Measurements from ENCODE around the gene CFAP73. TPM values are rescaled to one million over a fixed set of nuclear protein-coding genes. Genes with fewer than 3 reads are reported as not detected.
A peak's percentile ranks its signal among the peaks of the same experiment; 100 is the strongest.

CFAP73 gene
- total and polyA plus RNA-seq, 2 experiments from 2014 or later = 0.50 to 0.59 TPM

GRCh38 chr12:113174461-113175384, 25.2 kb downstream of the CFAP73 start:
- no peak overlapping the region for H3K4me3 ChIP-seq
- Mint-ChIP-seq H3K9me3 (no peaks in the 10 kb centered on the region), H3K36me3 (ENCODE audit: low read depth) (peaks cover 91% of the 10 kb centered on the region), H3K27ac (peak overlapping the region; percentile 90; the same call in 1 of the 2 replicates), H3K4me3 (no peak overlapping the region), H3K4me1 (no peaks in the 10 kb centered on the region), H3K27me3 (ENCODE audit: insufficient read depth, low read depth, poor library complexity) (peaks cover 14% of the 10 kb centered on the region)
- no peaks in the 10 kb centered on the region for H3K4me1 ChIP-seq (ENCODE audit: insufficient read depth)
- TF ChIP-seq, protein P1, sequence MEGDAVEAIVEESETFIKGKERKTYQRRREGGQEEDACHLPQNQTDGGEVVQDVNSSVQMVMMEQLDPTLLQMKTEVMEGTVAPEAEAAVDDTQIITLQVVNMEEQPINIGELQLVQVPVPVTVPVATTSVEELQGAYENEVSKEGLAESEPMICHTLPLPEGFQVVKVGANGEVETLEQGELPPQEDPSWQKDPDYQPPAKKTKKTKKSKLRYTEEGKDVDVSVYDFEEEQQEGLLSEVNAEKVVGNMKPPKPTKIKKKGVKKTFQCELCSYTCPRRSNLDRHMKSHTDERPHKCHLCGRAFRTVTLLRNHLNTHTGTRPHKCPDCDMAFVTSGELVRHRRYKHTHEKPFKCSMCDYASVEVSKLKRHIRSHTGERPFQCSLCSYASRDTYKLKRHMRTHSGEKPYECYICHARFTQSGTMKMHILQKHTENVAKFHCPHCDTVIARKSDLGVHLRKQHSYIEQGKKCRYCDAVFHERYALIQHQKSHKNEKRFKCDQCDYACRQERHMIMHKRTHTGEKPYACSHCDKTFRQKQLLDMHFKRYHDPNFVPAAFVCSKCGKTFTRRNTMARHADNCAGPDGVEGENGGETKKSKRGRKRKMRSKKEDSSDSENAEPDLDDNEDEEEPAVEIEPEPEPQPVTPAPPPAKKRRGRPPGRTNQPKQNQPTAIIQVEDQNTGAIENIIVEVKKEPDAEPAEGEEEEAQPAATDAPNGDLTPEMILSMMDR (conservative IDR thresholded peaks at IDR 0.05; ENCODE audit: low read depth in 2 of 2) = peak; percentile 94 to 96
- no peak for TF ChIP-seq POLR2AphosphoS5 (IDR thresholded peaks at IDR 0.05; ENCODE audit: low read depth)
- H3F3A ChIP-seq (replicated peaks; ENCODE audit: low read depth) = peaks cover 3% of the 10 kb centered on the region; the same call in 1 of the 2 replicates
- peak overlapping the region; percentile 59; the same call in 1 of the 2 replicates for H3K27ac ChIP-seq (ENCODE audit: low read depth)
- no peak overlapping the region for H2AFZ ChIP-seq
- no peaks in the 10 kb centered on the region; the same call in 1 of the 2 replicates for H3K79me2 ChIP-seq (replicated peaks; ENCODE audit: insufficient read depth)
- H4K20me1 ChIP-seq (replicated peaks; ENCODE audit: insufficient read depth) = peaks cover 9% of the 10 kb centered on the region; the same call in 1 of the 2 replicates
- H3K36me3 ChIP-seq (ENCODE audit: insufficient read depth) = peaks cover 64% of the 10 kb centered on the region
- no peak overlapping the region for H3K4me2 ChIP-seq
- H3K27me3 ChIP-seq (ENCODE audit: insufficient read depth) = no peaks in the 10 kb centered on the region
- peak; percentile 96 for ATAC-seq
- DNase-seq (ENCODE audit: low spot score) = peak; percentile 78
- no peaks in the 10 kb centered on the region for H3K9me2 ChIP-seq (ENCODE audit: insufficient read depth)

DNA sequence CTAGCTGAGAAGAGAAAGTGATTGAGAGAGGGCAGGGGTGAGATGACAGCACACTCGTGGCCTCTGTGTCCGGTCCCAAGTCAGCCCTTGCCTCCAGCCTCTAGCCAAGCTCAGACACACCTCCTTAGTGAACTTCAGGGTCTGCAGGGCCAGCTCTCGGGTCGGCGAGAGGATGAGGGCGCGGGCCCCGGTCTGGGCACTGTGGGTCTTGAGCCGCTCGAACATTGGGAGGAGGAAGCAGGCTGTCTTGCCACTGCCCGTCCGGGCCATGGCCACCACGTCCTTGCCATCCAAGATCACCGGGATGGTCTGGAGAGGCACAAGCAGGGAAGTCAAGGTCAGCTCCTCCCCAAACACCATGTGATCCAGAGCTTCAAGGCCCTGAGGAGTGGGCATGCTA, 29.5 kb downstream of the CFAP73 start:
- H3K9me2 ChIP-seq (ENCODE audit: insufficient read depth) = no peaks in the 10 kb centered on the region
- no peak overlapping the region for H3K27ac Mint-ChIP-seq
- no peaks in the 10 kb centered on the region for H3K4me1 ChIP-seq (ENCODE audit: insufficient read depth)
- H3K27ac ChIP-seq (ENCODE audit: low read depth) = no peak overlapping the region
- H3K4me2 ChIP-seq = no peak overlapping the region
- peaks cover 9% of the 10 kb centered on the region for H3K27me3 Mint-ChIP-seq (ENCODE audit: insufficient read depth, low read depth, poor library complexity)
- peaks cover 68% of the 10 kb centered on the region for H3K36me3 Mint-ChIP-seq (ENCODE audit: low read depth)
- H3K79me2 ChIP-seq (replicated peaks; ENCODE audit: insufficient read depth) = peaks cover 28% of the 10 kb centered on the region
- peaks cover 3% of the 10 kb centered on the region; the same call in 1 of the 2 replicates for H3F3A ChIP-seq (replicated peaks; ENCODE audit: low read depth)
- H3K27me3 ChIP-seq (ENCODE audit: insufficient read depth) = no peaks in the 10 kb centered on the region
- no peak overlapping the region for H3K4me3 Mint-ChIP-seq
- peaks cover 25% of the 10 kb centered on the region for H3K36me3 ChIP-seq (ENCODE audit: insufficient read depth)
- H3K4me3 ChIP-seq = no peak overlapping the region
- H2AFZ ChIP-seq = no peak overlapping the region
- peaks cover 23% of the 10 kb centered on the region for H4K20me1 ChIP-seq (replicated peaks; ENCODE audit: insufficient read depth)
- H3K4me1 Mint-ChIP-seq = no peaks in the 10 kb centered on the region
- DNase-seq (ENCODE audit: low spot score) (no peak), ATAC-seq (no peak)
- H3K9me3 Mint-ChIP-seq = no peaks in the 10 kb centered on the region
- TF ChIP-seq, protein P1 (conservative IDR thresholded peaks at IDR 0.05; ENCODE audit: low read depth in 2 of 2) = no peak
- TF ChIP-seq EZH2 (IDR thresholded peaks at IDR 0.05; ENCODE audit: low read depth, unreplicated experiment) (no peak), NANOG (IDR thresholded peaks at IDR 0.05; ENCODE audit: borderline replicate concordance) (no peak), POLR2AphosphoS5 (IDR thresholded peaks at IDR 0.05; ENCODE audit: low read depth) (no peak), ZNF331 (CRISPR knock-in tag; IDR thresholded peaks at IDR 0.05; ENCODE audit: low read depth) (no peak), ZNF462 (CRISPR knock-in tag; IDR thresholded peaks at IDR 0.05) (no peak), CREB1 (CRISPR knock-in tag; IDR thresholded peaks at IDR 0.05; ENCODE audit: low read depth) (no peak), EZH2phosphoT487 (IDR thresholded peaks at IDR 0.05; ENCODE audit: unreplicated experiment) (no peak)
